IMR-90 (cell line): ENCODE measurements around the gene ACE2. TPM values are rescaled to one million over a fixed set of nuclear protein-coding genes. Genes with fewer than 3 reads are reported as not detected.

Source experiments
- ATAC-seq: fragments of 200-7000 bp; cut with Tn5 transposase; 2 replicates; pipeline ENCODE4 v1.9.1; 2020; ENCODE audit warnings: low read depth, mild to moderate bottlenecking, moderate library complexity
- BruUV-seq: library from RNA; stranded (reverse); fragments of 400-500 nt; replicated peaks from 2 replicates; lab custom pipeline; 2021; lab: Mats Ljungman, UMichigan
- CTCF ChIA-PET: fragments of 300-600 bp; formaldehyde crosslinking; extraction: SDS; loops from one replicate; lab custom pipeline; 2021; ENCODE audit warnings: antibody characterized with exemption; lab: Yijun Ruan, JAX
- POLR2A ChIA-PET: fragments of 300-600 bp; sonication (Branson Sonifier 250); formaldehyde crosslinking; loops from one replicate; lab custom pipeline; 2022; ENCODE audit warnings: antibody characterized with exemption; ENCODE audit not compliant: unreplicated experiment; lab: Charles Lee
- DNase-seq: peaks from one replicate; pipeline ENCODE4 v3.0.0; 2013
- H2AFZ ChIP-seq: replicated peaks from 2 replicates; pipeline ENCODE3; 2013; ENCODE audit warnings: low read length, mild to moderate bottlenecking; ENCODE audit not compliant: poor library complexity
- H2AK5ac ChIP-seq: 2 replicates; pipeline ENCODE4 v1.6.1; 2013; ENCODE audit warnings: low read depth, low read length, inconsistent platforms
- H2AK9ac ChIP-seq: replicated peaks from 2 replicates; pipeline ENCODE3; 2013; ENCODE audit warnings: mild to moderate bottlenecking, low read depth, low read length, moderate library complexity; ENCODE audit not compliant: poor library complexity
- H2BK120ac ChIP-seq: 2 replicates; pipeline ENCODE4 v1.6.1; 2013; ENCODE audit warnings: low read depth, low read length, inconsistent platforms
- H2BK15ac ChIP-seq: 3 replicates; pipeline ENCODE4 v1.6.1; 2013; ENCODE audit warnings: low read depth, low read length, inconsistent platforms
- H2BK20ac ChIP-seq: 2 replicates; pipeline ENCODE4 v1.6.1; 2013; ENCODE audit warnings: low read depth, mild to moderate bottlenecking, inconsistent platforms, low read length, moderate library complexity
- H2BK5ac ChIP-seq: 2 replicates; pipeline ENCODE4 v1.6.1; 2013; ENCODE audit warnings: mild to moderate bottlenecking, low read depth, low read length, inconsistent platforms; ENCODE audit not compliant: poor library complexity, severe bottlenecking
- H3K14ac ChIP-seq: replicated peaks from 2 replicates; pipeline ENCODE4 v1.6.1; 2013; ENCODE audit warnings: low read depth, low read length, inconsistent platforms
- H3K18ac ChIP-seq: 2 replicates; pipeline ENCODE4 v1.6.1; 2013; ENCODE audit warnings: low read depth, low read length, control low read depth
- H3K23ac ChIP-seq: 2 replicates; pipeline ENCODE4 v1.6.1; 2013; ENCODE audit warnings: low read depth, low read length, inconsistent platforms
- H3K27ac ChIP-seq: 2 replicates; pipeline ENCODE4 v1.5.1; 2013; ENCODE audit warnings: mild to moderate bottlenecking, control low read depth, low read length; ENCODE audit not compliant: insufficient read depth
- H3K27me3 ChIP-seq: 2 replicates; pipeline ENCODE4 v1.6.1; 2013; ENCODE audit warnings: low read length; ENCODE audit not compliant: control insufficient read depth, insufficient read depth
- H3K36me3 ChIP-seq: 2 replicates; pipeline ENCODE4 v1.6.1; 2013; ENCODE audit warnings: low read length, mixed read lengths; ENCODE audit not compliant: control insufficient read depth, insufficient read depth
- H3K4ac ChIP-seq: 2 replicates; pipeline ENCODE4 v1.6.1; 2013; ENCODE audit warnings: low read depth, low read length, inconsistent platforms
- H3K4me1 ChIP-seq: 2 replicates; pipeline ENCODE4 v1.6.1; 2013; ENCODE audit warnings: low read length, mixed read lengths; ENCODE audit not compliant: control insufficient read depth, insufficient read depth
- H3K4me2 ChIP-seq: 2 replicates; pipeline ENCODE4 v1.6.1; 2013; ENCODE audit warnings: low read depth, mild to moderate bottlenecking, control low read depth, low read length, moderate library complexity
- H3K4me3 ChIP-seq: 2 replicates; pipeline ENCODE4 v1.5.1; 2013; ENCODE audit warnings: low read depth, mild to moderate bottlenecking, control low read depth, low read length, moderate library complexity; ENCODE audit not compliant: insufficient read depth
- H3K56ac ChIP-seq: 2 replicates; pipeline ENCODE4 v1.6.1; 2013; ENCODE audit warnings: low read length, inconsistent platforms; ENCODE audit not compliant: insufficient read depth; ENCODE audit errors: extremely low read depth
- H3K79me1 ChIP-seq, 2 experiments: 2 replicates each; pipeline ENCODE4 v1.6.1; 2013; ENCODE audit warnings: low read length in 2 of 2, inconsistent platforms in 1 of 2, low read depth in 1 of 2
- H3K9ac ChIP-seq: 2 replicates; pipeline ENCODE4 v1.6.1; 2013; ENCODE audit warnings: low read depth, low read length, control low read depth
- H3K9me1 ChIP-seq: 2 replicates; pipeline ENCODE4 v1.6.1; 2013; ENCODE audit warnings: low read length, inconsistent platforms; ENCODE audit not compliant: insufficient read depth
- H3K9me3 ChIP-seq: 2 replicates; pipeline ENCODE4 v1.6.1; 2013; ENCODE audit warnings: low read length; ENCODE audit not compliant: control insufficient read depth, insufficient read depth
- H4K20me1 ChIP-seq: 2 replicates; pipeline ENCODE4 v1.6.1; 2013; ENCODE audit warnings: low read length, inconsistent platforms; ENCODE audit not compliant: insufficient read depth
- H4K5ac ChIP-seq: 2 replicates; pipeline ENCODE4 v1.6.1; 2013; ENCODE audit warnings: mild to moderate bottlenecking, low read depth, low read length, control low read depth
- H4K8ac ChIP-seq, 2 experiments: 2 replicates each; pipeline ENCODE4 v1.6.1; 2013; ENCODE audit warnings: low read depth in 2 of 2, low read length in 2 of 2, control low read depth in 1 of 2, inconsistent platforms in 1 of 2
- H4K91ac ChIP-seq: 2 replicates; pipeline ENCODE4 v1.6.1; 2013; ENCODE audit warnings: low read depth, low read length, inconsistent platforms; ENCODE audit not compliant: insufficient read depth
- CEBPB ChIP-seq: IDR thresholded peaks from 2 replicates; pipeline ENCODE4 v1.6.1; 2012; ENCODE audit warnings: low read depth, low read length, improper control_type of control experiment
- CHD1 ChIP-seq: IDR thresholded peaks from 2 replicates; pipeline ENCODE4 v1.6.1; 2012; ENCODE audit warnings: low read depth, low read length, improper control_type of control experiment
- FOS ChIP-seq: fragments of 150-350 bp; IDR thresholded peaks from 2 replicates; pipeline ENCODE4 v1.6.1; 2016; ENCODE audit warnings: low read depth, low read length
- NFE2L2 ChIP-seq: fragments of 150-350 bp; IDR thresholded peaks from 2 replicates; pipeline ENCODE4 v1.6.1; 2016; ENCODE audit warnings: low read depth, mild to moderate bottlenecking, low read length
- RAD21 ChIP-seq: IDR thresholded peaks from 2 replicates; pipeline ENCODE4 v1.6.1; 2012; ENCODE audit warnings: low read length, improper control_type of control experiment
- SMC3 ChIP-seq: fragments of 150-350 bp; IDR thresholded peaks from 2 replicates; pipeline ENCODE4 v1.6.1; 2016; ENCODE audit warnings: low read depth, mild to moderate bottlenecking, antibody characterized with exemption, low read length, moderate library complexity
- whole genome bisulfite sequencing, 2 experiments: methylation state at CpG; one replicate each; pipeline versions ENCODE4 v1.1.5 to v1.1.7; 2013; ENCODE audit warnings: missing lambda C conversion rate in 2 of 2; ENCODE audit not compliant: insufficient read length in 1 of 2; ENCODE audit errors: extremely low coverage in 2 of 2; 5-methylcytosine and 5-hydroxymethylcytosine counted together
- dilution Hi-C: fragments of 300-500 bp; cut with HindIII; formaldehyde crosslinking; loops from one replicate; pipeline ENCODE4 v1.14.3; 2018; ENCODE audit warnings: low sequenced_read_pairs; ENCODE audit not compliant: unreplicated experiment
- in situ Hi-C: fragments of 300-500 bp; cut with MboI; formaldehyde crosslinking; loops from 3 replicates; pipeline ENCODE4 v1.14.3; 2019; ENCODE audit warnings: low sequenced_read_pairs, inconsistent platforms, mixed read lengths
- intact Hi-C: fragments of 100-400 bp; cut with micrococcal nuclease; formaldehyde crosslinking; loops from 2 replicates; pipeline ENCODE4 v1.10.0; 2022
- polyA plus RNA-seq, 3 experiments: library from polyadenylated mRNA; depleted of rRNA; stranded (reverse); fragments of >200 nt; gene quantifications; 2 replicates each; pipeline ENCODE4 v1.2.3, GENCODE V29; 2012; ENCODE audit warnings: low replicate concordance in 1 of 3
- total RNA-seq: library from RNA; depleted of rRNA; stranded (reverse); fragments of >200 nt; gene quantifications from 2 replicates; pipeline ENCODE4 v1.2.3, GENCODE V29; 2012

The ACE2 gene
- total and polyA plus RNA-seq, 2 of the 4 experiments (the other 2 are of a cell fraction), result not detected

DNA sequence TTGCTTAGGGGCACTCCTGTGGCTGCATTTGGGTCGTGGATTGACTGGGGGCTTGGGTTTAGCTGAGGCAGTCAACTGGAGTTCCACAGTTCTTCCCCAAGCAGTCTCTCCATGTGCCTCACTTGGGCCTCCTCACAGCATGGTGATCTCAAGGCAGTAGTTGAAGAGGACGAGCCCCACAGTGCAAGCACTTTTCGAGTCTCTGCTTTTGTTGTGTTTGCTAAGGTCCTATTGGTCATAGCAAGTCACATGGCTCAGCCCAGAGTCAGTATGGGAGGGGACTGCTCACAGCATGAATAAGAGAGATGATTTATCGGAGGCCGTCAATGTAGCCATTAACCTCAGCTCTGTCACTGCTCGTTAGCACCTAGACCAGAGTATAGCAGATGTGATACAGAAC is 70.4 kb downstream of the ACE2 start:
- no peak for ATAC-seq
- Histone ChIP-seq H3K56ac (no peak overlapping the region), H3K4me1 (no peaks in the 10 kb centered on the region), H2AFZ (peak overlapping the region; percentile 4), H3K27me3 (peaks cover 3% of the 10 kb centered on the region; the same call in 1 of the 2 replicates), H3K23ac (no peak overlapping the region), H3K79me1 (no peaks in the 10 kb centered on the region), H3K9me3 (no peaks in the 10 kb centered on the region), H3K9ac (no peak overlapping the region), H3K27ac (no peak overlapping the region), H3K14ac (no peak overlapping the region), H2BK5ac (no peak overlapping the region), H2BK120ac (no peak overlapping the region), H2BK20ac (no peak overlapping the region), H3K18ac (no peak overlapping the region), H2AK5ac (no peak overlapping the region), H4K8ac (no peak overlapping the region), H3K9me1 (no peaks in the 10 kb centered on the region), H3K4me2 (no peak overlapping the region), H3K36me3 (no peaks in the 10 kb centered on the region), H2AK9ac (no peak overlapping the region), H2BK15ac (no peak overlapping the region), H3K4ac (no peak overlapping the region), H4K91ac (no peak overlapping the region), H3K4me3 (no peak overlapping the region), H4K20me1 (no peaks in the 10 kb centered on the region), H4K5ac (no peak overlapping the region)
- DNase-seq, result no peak
- ChIA-PET POLR2A (no interaction called here), CTCF (interaction anchor here (0.6 kb wide), 1 partner anchor 681 kb away, joined by 3 read pairs; no protein-coding TSS in a partner anchor)
- BruUV-seq, result no TSS peak
- dilution Hi-C loops, result no loop called here
- TF ChIP-seq CEBPB (no peak), CHD1 (no peak), SMC3 (no peak), RAD21 (no peak), FOS (no peak), NFE2L2 (no peak)
- intact Hi-C loops, result no loop called here
- no CpG with 5 or more reads among the region's 6 CpGs for WGBS, 2 experiments
- in situ Hi-C loops, result no loop called here
